Endothelial cell of umbilical vein (primary cell): ENCODE measurements around the gene STRBP. TPM values are rescaled to one million over a fixed set of nuclear protein-coding genes. Genes with fewer than 3 reads are reported as not detected.

Source experiments
- BruUV-seq: library from RNA; stranded (reverse); fragments of 400-500 nt; replicated peaks from 2 replicates; lab custom pipeline; 2021; lab: Mats Ljungman, UMichigan
- CTCF ChIA-PET: fragments of 300-600, 350-600 bp; sonication (Branson Sonifier 250); formaldehyde crosslinking; loops from one replicate; lab custom pipeline; 2021; ENCODE audit warnings: antibody characterized with exemption, inconsistent platforms; lab: Charles Lee
- POLR2A ChIA-PET: fragments of 300-600, 350-600 bp; sonication (Branson Sonifier 250); formaldehyde crosslinking; loops from one replicate; lab custom pipeline; 2021; ENCODE audit warnings: antibody characterized with exemption, inconsistent platforms; lab: Charles Lee
- DNase-seq: peaks from one replicate; pipeline ENCODE4 v3.0.0-alpha.2; 2011; ENCODE audit warnings: low read depth, low spot score
- FAIRE-seq: peaks from 2 replicates; lab custom pipeline; 2011; peaks lifted over from hg19 to GRCh38; lab: Jason Lieb, UNC
- H2AFZ ChIP-seq: 2 replicates; pipeline ENCODE4 v1.6.0; 2012; ENCODE audit warnings: low read depth, low read length, control low read depth, inconsistent platforms
- H3K27ac ChIP-seq: 2 replicates; pipeline ENCODE4 v1.5.1; 2011; ENCODE audit warnings: low read depth, mild to moderate bottlenecking, control low read depth, low read length, moderate library complexity; ENCODE audit not compliant: insufficient read depth
- H3K27me3 ChIP-seq, 2 experiments: 2 replicates each; pipeline versions ENCODE4 v1.6.0 to v1.6.1; 2011; ENCODE audit warnings: low read length in 2 of 2, mixed read lengths in 1 of 2; ENCODE audit not compliant: control insufficient read depth in 2 of 2, insufficient read depth in 2 of 2
- H3K36me3 ChIP-seq, 2 experiments: 2 replicates in 1 of 2; 3 replicates in 1 of 2; pipeline ENCODE4 v1.5.1; 2011; ENCODE audit warnings: low read length in 2 of 2, mild to moderate bottlenecking in 1 of 2, moderate library complexity in 1 of 2; ENCODE audit not compliant: control insufficient read depth in 2 of 2, insufficient read depth in 2 of 2; ENCODE audit errors: extremely low read depth in 1 of 2
- H3K4me1 ChIP-seq: 3 replicates; pipeline ENCODE4 v1.5.1; 2011; ENCODE audit warnings: mild to moderate bottlenecking, low read length; ENCODE audit not compliant: control insufficient read depth, insufficient read depth; ENCODE audit errors: extremely low read depth
- H3K4me2 ChIP-seq: 2 replicates; pipeline ENCODE4 v1.6.1; 2011; ENCODE audit warnings: low read length, control low read depth, mixed read lengths; ENCODE audit not compliant: insufficient read depth
- H3K4me3 ChIP-seq, 3 experiments: fragments of 200-600 bp in 1 of 3; sonication (generic), shearing (Covaris generic) in 1 of 3; replicated peaks in 1 of 3; 2 replicates each; pipeline ENCODE4 v1.5.1; 2011 to 2016; ENCODE audit warnings: control low read depth in 3 of 3, low read length in 3 of 3, mild to moderate bottlenecking in 2 of 3, inconsistent platforms in 1 of 3, low read depth in 1 of 3, moderate library complexity in 1 of 3; ENCODE audit not compliant: insufficient read depth in 1 of 3
- H3K79me2 ChIP-seq: 2 replicates; pipeline ENCODE4 v1.6.0; 2012; ENCODE audit warnings: low read length, inconsistent platforms; ENCODE audit not compliant: control insufficient read depth, insufficient read depth
- H3K9ac ChIP-seq: replicated peaks from 2 replicates; pipeline ENCODE3; 2011; ENCODE audit warnings: low read length, control low read depth; ENCODE audit not compliant: insufficient read depth; ENCODE audit errors: extremely low read depth
- H3K9me1 ChIP-seq: replicated peaks from 3 replicates; pipeline ENCODE4 v1.6.0; 2011; ENCODE audit warnings: mild to moderate bottlenecking, low read length; ENCODE audit not compliant: control insufficient read depth, insufficient read depth; ENCODE audit errors: extremely low read depth
- H3K9me3 ChIP-seq: replicated peaks from 2 replicates; pipeline ENCODE4 v1.5.1; 2012; ENCODE audit warnings: low read length, inconsistent platforms; ENCODE audit not compliant: control insufficient read depth, insufficient read depth
- H4K20me1 ChIP-seq: replicated peaks from 2 replicates; pipeline ENCODE3; 2011; ENCODE audit warnings: mild to moderate bottlenecking, low read length; ENCODE audit not compliant: control insufficient read depth, insufficient read depth; ENCODE audit errors: extremely low read depth
- CTCF ChIP-seq, 2 donors: IDR thresholded peaks; 1 replicate in 1 of 2; 2 replicates in 1 of 2; pipeline ENCODE4 v1.5.1; 2011; ENCODE audit warnings: low read length in 2 of 2, mild to moderate bottlenecking in 2 of 2, moderate library complexity in 2 of 2, control low read depth in 1 of 2, inconsistent platforms in 1 of 2, low read depth in 1 of 2; ENCODE audit not compliant: insufficient read depth in 1 of 2; ENCODE audit errors: extremely low read depth in 1 of 2
- EZH2 ChIP-seq: IDR thresholded peaks from 2 replicates; pipeline ENCODE4 v1.6.1; 2012; ENCODE audit warnings: borderline replicate concordance, low read depth, mild to moderate bottlenecking, moderate library complexity, low read length, inconsistent platforms; ENCODE audit not compliant: severe bottlenecking
- FOS ChIP-seq: IDR thresholded peaks from 2 replicates; pipeline ENCODE4 v1.6.1; 2011; ENCODE audit warnings: mild to moderate bottlenecking, low read length, moderate library complexity, borderline replicate concordance; ENCODE audit not compliant: insufficient read depth
- GATA2 ChIP-seq: IDR thresholded peaks from 2 replicates; pipeline ENCODE4 v1.7.0; 2011; ENCODE audit warnings: low read depth, mild to moderate bottlenecking, moderate library complexity, mixed read lengths, low read length; ENCODE audit not compliant: insufficient read length, insufficient read depth
- JUN ChIP-seq: IDR thresholded peaks from 2 replicates; pipeline ENCODE4 v1.6.1; 2011; ENCODE audit warnings: borderline replicate concordance, low read depth; ENCODE audit not compliant: insufficient read length, insufficient read depth
- MYC ChIP-seq: IDR thresholded peaks from one replicate; pipeline ENCODE4 v1.6.1; 2011; ENCODE audit warnings: mild to moderate bottlenecking, low read depth, low read length
- POLR2A ChIP-seq: IDR thresholded peaks from 2 replicates; pipeline ENCODE4 v1.6.1; 2012; ENCODE audit warnings: low read depth, mild to moderate bottlenecking, control low read depth, low read length
- POLR2AphosphoS5 ChIP-seq: IDR thresholded peaks from 2 replicates; pipeline ENCODE4 v1.6.1; 2012; ENCODE audit warnings: low read depth, mild to moderate bottlenecking, control low read depth, low read length, moderate library complexity; ENCODE audit not compliant: insufficient read depth
- dilution Hi-C: fragments of 300-500 bp; cut with MboI; formaldehyde crosslinking; loops from one replicate; pipeline ENCODE4 v1.15.0; 2019; ENCODE audit warnings: low sequenced_read_pairs; ENCODE audit not compliant: extremely low pct_ligation_motif_present
- intact Hi-C: fragments of 100-400 bp; cut with micrococcal nuclease; formaldehyde crosslinking; loops from one replicate; pipeline ENCODE4 v1.10.0; 2022
- polyA plus RNA-seq, 4 experiments: library from polyadenylated mRNA; depleted of rRNA in 3 of 4; stranded (reverse) in 3 of 4; unstranded in 1 of 4; fragments of >200 nt; gene quantifications; 2 replicates each; pipeline versions ENCODE4 v1.2.1 to v1.2.3, GENCODE V29; 2011 to 2012; ENCODE audit warnings: missing spikeins in 1 of 4
- total RNA-seq: library from RNA; stranded (reverse); gene quantifications from 2 replicates; pipeline ENCODE4 v1.2.3, GENCODE V29; 2021
- TF ChIP-seq, protein P1 (sequence below): IDR thresholded peaks from 2 replicates; pipeline ENCODE4 v1.6.1; 2011; ENCODE audit not compliant: insufficient read depth, insufficient read length

STRBP gene
- total and polyA plus RNA-seq, 2 donors (not counting 3 experiments of a cell fraction or from before 2014, with no cell fraction given), result 7.7 to 15.4 TPM

DNA sequence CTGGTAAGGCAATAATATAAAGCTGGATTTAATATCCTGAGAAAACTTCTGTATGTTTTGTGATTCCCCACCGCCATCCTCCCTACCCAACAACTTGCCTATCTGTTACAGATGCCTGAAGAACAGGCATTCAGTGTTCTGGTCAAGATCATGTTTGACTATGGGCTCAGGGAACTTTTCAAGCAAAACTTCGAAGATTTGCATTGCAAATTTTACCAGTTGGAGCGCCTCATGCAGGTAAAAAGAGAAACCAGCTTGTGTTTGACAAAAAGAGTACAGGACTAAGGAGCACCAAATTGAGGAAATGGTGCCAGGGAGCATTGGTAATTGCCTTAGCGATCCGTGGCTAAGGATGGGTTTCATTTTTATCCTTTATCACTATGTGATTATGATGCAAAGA is 194.9 kb downstream of the STRBP start:
- BruUV-seq, result no TSS peak
- peaks cover 9% of the 10 kb centered on the region for H3K4me1 ChIP-seq
- FAIRE-seq, result no peak
- H3K9me1 ChIP-seq, result no peaks in the 10 kb centered on the region
- H2AFZ ChIP-seq, result no peak overlapping the region
- TF ChIP-seq GATA2 (no peak), POLR2AphosphoS5 (no peak), POLR2A (no peak), MYC (no peak), JUN (no peak), EZH2 (no peak), FOS (no peak), CTCF (IDR thresholded peaks at IDR 0.05; ENCODE audit: extremely low read depth in 1 of 2, insufficient read depth in 1 of 2, low read depth in 1 of 2, low read length in 2 of 2) (no peak)
- TF ChIP-seq, protein P1, sequence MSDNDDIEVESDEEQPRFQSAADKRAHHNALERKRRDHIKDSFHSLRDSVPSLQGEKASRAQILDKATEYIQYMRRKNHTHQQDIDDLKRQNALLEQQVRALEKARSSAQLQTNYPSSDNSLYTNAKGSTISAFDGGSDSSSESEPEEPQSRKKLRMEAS, result no peak
- H3K4me2 ChIP-seq, result no peak overlapping the region
- H3K9me3 ChIP-seq, result no peaks in the 10 kb centered on the region
- POLR2A ChIA-PET, result no interaction called here
- peaks cover 2% of the 10 kb centered on the region in 2 experiments for H3K36me3 ChIP-seq
- CTCF ChIA-PET, result interaction anchor here (0.8 to 2.2 kb wide), 9 partner anchors 10 to 575 kb away, joined by 3 to 9 read pairs (median 3); no protein-coding TSS in a partner anchor
- DNase-seq, result no peak
- H3K27me3 ChIP-seq, result no peaks in the 10 kb centered on the region
- intact Hi-C loops (no loop called here), dilution Hi-C loops (no loop called here)
- H3K4me3 ChIP-seq, result no peak overlapping the region
- H3K79me2 ChIP-seq, result no peaks in the 10 kb centered on the region
- H4K20me1 ChIP-seq, result no peaks in the 10 kb centered on the region
- no peak overlapping the region for H3K27ac ChIP-seq
- no peak overlapping the region for H3K9ac ChIP-seq
